GM11168 (cell line): Measurements from ENCODE around the gene VRK2.
"Not testable (repeated sequence)": the region's sequence is repeated elsewhere in the genome, so short reads cannot be mapped to it uniquely, and the experiment has no call there.

ENCODE experiments used
- in situ Hi-C: fragments of 300-500 bp; cut with MboI; formaldehyde crosslinking; loops from one replicate; pipeline ENCODE4 v1.12.0; 2022; ENCODE audit warnings: low sequenced_read_pairs; ENCODE audit not compliant: unreplicated experiment

VRK2 gene

GRCh38 chr2:58099096-58099769 is 52.6 kb downstream of the VRK2 start:
- in situ Hi-C loops, result no loop called here

GRCh38 chr2:58101500-58101899 is 54.9 kb downstream of the VRK2 start:
- in situ Hi-C loops, result no loop called here

GRCh38 chr2:58106896-58107295 is 60.3 kb downstream of the VRK2 start:
- in situ Hi-C loops, result no loop called here

- in situ Hi-C loops, result no loop called here
Measured at GRCh38 chr2:58107803-58108710, 61.5 kb downstream of the VRK2 start.

GRCh38 chr2:58109481-58109880 is 62.9 kb downstream of the VRK2 start:
- in situ Hi-C loops, result no loop called here

GRCh38 chr2:58110765-58111164 is 64.2 kb downstream of the VRK2 start:
- in situ Hi-C loops, result no loop called here

GRCh38 chr2:58113563-58113962 is 67.0 kb downstream of the VRK2 start:
- in situ Hi-C loops, result not testable (repeated sequence)

GRCh38 chr2:58120626-58121229 is 74.1 kb downstream of the VRK2 start:
- in situ Hi-C loops, result no loop called here

GRCh38 chr2:58122040-58122439 is 75.4 kb downstream of the VRK2 start:
- in situ Hi-C loops, result no loop called here

GRCh38 chr2:58122540-58122939 is 75.9 kb downstream of the VRK2 start:
- in situ Hi-C loops, result no loop called here

- in situ Hi-C loops, result no loop called here
Measured at GRCh38 chr2:58127111-58127510, 80.5 kb downstream of the VRK2 start.

- in situ Hi-C loops, result no loop called here
Measured at GRCh38 chr2:58130238-58130637, 83.6 kb downstream of the VRK2 start.

GRCh38 chr2:58131191-58132011 is 84.8 kb downstream of the VRK2 start:
- in situ Hi-C loops, result no loop called here

- in situ Hi-C loops, result no loop called here
Measured at GRCh38 chr2:58133395-58133794, 86.8 kb downstream of the VRK2 start.

GRCh38 chr2:58135861-58136260 is 89.3 kb downstream of the VRK2 start:
- in situ Hi-C loops, result no loop called here

- in situ Hi-C loops, result no loop called here
Measured at GRCh38 chr2:58137221-58137620, 90.6 kb downstream of the VRK2 start.

GRCh38 chr2:58137856-58138255 is 91.2 kb downstream of the VRK2 start:
- in situ Hi-C loops, result no loop called here

GRCh38 chr2:58138396-58139030 is 91.9 kb downstream of the VRK2 start:
- in situ Hi-C loops, result no loop called here

- in situ Hi-C loops, result no loop called here
Measured at GRCh38 chr2:58140508-58141072, 94.0 kb downstream of the VRK2 start.

- in situ Hi-C loops, result not testable (repeated sequence)
Measured at GRCh38 chr2:58145769-58146168, 99.2 kb downstream of the VRK2 start.
